Panc1 (cell line): ENCODE data around the gene CDK19. TPM values are rescaled to one million over a fixed set of nuclear protein-coding genes. Genes with fewer than 3 reads are reported as not detected.

Experiments used
- ATAC-seq: fragments of 200-7000 bp; cut with Tn5 transposase; 2 replicates; pipeline ENCODE4 v1.9.1; 2020; ENCODE audit warnings: mild to moderate bottlenecking, moderate library complexity
- BruUV-seq: library from RNA; stranded (reverse); fragments of 400-500 nt; replicated peaks from 2 replicates; lab custom pipeline; 2021; lab: Mats Ljungman, UMichigan
- CTCF ChIA-PET: fragments of 300-600 bp; sonication (Branson Sonifier 250); formaldehyde crosslinking; loops from one replicate; lab custom pipeline; 2022; ENCODE audit warnings: antibody characterized with exemption; lab: Charles Lee
- POLR2A ChIA-PET: fragments of 300-600 bp; sonication (Branson Sonifier 250); formaldehyde crosslinking; loops from one replicate; lab custom pipeline; 2022; ENCODE audit warnings: antibody characterized with exemption; lab: Charles Lee
- DNase-seq: peaks from one replicate; pipeline ENCODE4 v3.0.0-alpha.2; 2010; ENCODE audit warnings: low read depth, low spot score
- H3K27ac ChIP-seq: 2 replicates; pipeline ENCODE4 v1.5.1; 2011; ENCODE audit warnings: mild to moderate bottlenecking, low read length, inconsistent platforms
- H3K27me3 ChIP-seq: fragments of 200-500 bp; sonication (Bioruptor generic); 2 replicates; pipeline ENCODE4 v1.6.0; 2014; ENCODE audit warnings: low read length, inconsistent platforms; ENCODE audit not compliant: control insufficient read depth, insufficient read depth
- H3K36me3 ChIP-seq: fragments of 200-500 bp; sonication (Bioruptor generic); 2 replicates; pipeline ENCODE4 v1.5.1; 2014; ENCODE audit warnings: inconsistent platforms, mild to moderate bottlenecking, low read length, moderate library complexity; ENCODE audit not compliant: control insufficient read depth, insufficient read depth
- H3K4me1 ChIP-seq: 2 replicates; pipeline ENCODE4 v1.5.1; 2011; ENCODE audit warnings: inconsistent platforms, mild to moderate bottlenecking, low read length, moderate library complexity; ENCODE audit not compliant: control insufficient read depth, insufficient read depth
- H3K4me3 ChIP-seq, 2 experiments: 2 replicates each; pipeline ENCODE4 v1.5.1; 2011 to 2012; ENCODE audit warnings: low read depth in 2 of 2, low read length in 2 of 2, mild to moderate bottlenecking in 2 of 2, inconsistent platforms in 1 of 2, moderate library complexity in 1 of 2
- H3K9me3 ChIP-seq: fragments of 200-500 bp; sonication (Bioruptor generic); 2 replicates; pipeline ENCODE4 v1.5.1; 2014; ENCODE audit warnings: low read depth, mild to moderate bottlenecking, inconsistent platforms, low read length, moderate library complexity; ENCODE audit not compliant: control insufficient read depth, insufficient read depth
- CTCF ChIP-seq: fragments of 450-650 bp; IDR thresholded peaks from 2 replicates; pipeline ENCODE4 v1.5.1; 2017; ENCODE audit warnings: mild to moderate bottlenecking
- POLR2AphosphoS5 ChIP-seq: IDR thresholded peaks from 2 replicates; pipeline ENCODE4 v1.6.1; 2012; ENCODE audit warnings: mild to moderate bottlenecking, low read depth, low read length, moderate library complexity
- SIN3A ChIP-seq: IDR thresholded peaks from 2 replicates; pipeline ENCODE4 v1.6.1; 2012; ENCODE audit warnings: low read depth, mild to moderate bottlenecking, low read length, moderate library complexity, borderline replicate concordance; ENCODE audit not compliant: insufficient read depth
- TCF7L2 ChIP-seq: IDR thresholded peaks from 2 replicates; pipeline ENCODE4 v1.6.1; 2011; ENCODE audit warnings: mild to moderate bottlenecking, low read depth, low read length, inconsistent platforms
- in situ Hi-C: cut with HindIII; loops from 2 replicates; pipeline ENCODE4 v1.10.0; 2016; ENCODE audit warnings: low sequenced_read_pairs, low pct_unique_long_range_greater_than_20kb
- intact Hi-C: fragments of 100-400 bp; cut with micrococcal nuclease; formaldehyde crosslinking; loops from one replicate; pipeline ENCODE4 v1.10.0; 2022; ENCODE audit not compliant: unreplicated experiment
- total RNA-seq: library from RNA; stranded (reverse); gene quantifications from one replicate; pipeline ENCODE4 v1.2.1, GENCODE V29; 2021; ENCODE audit not compliant: unreplicated experiment
- TF ChIP-seq, protein P1 (sequence below), 2 experiments: IDR thresholded peaks; 2 replicates each; pipeline ENCODE4 v1.6.1; 2011 to 2012; ENCODE audit warnings: low read depth in 2 of 2, control low read depth in 1 of 2, low read length in 1 of 2, mild to moderate bottlenecking in 1 of 2, moderate library complexity in 1 of 2; ENCODE audit not compliant: insufficient read depth in 1 of 2

Gene CDK19
- total RNA-seq, 1 experiment from 2014 or later: 48.4 TPM

GRCh38 chr6:110620065-110620464 lies 195.2 kb downstream of the CDK19 start:
- H3K36me3 ChIP-seq: no peaks in the 10 kb centered on the region
- intact Hi-C loops: no loop called here
- H3K4me1 ChIP-seq: peaks cover 21% of the 10 kb centered on the region
- no peak for ATAC-seq
- peak overlapping the region; percentile 25; the same call in 1 of the 2 replicates for H3K27ac ChIP-seq
- no peak overlapping the region for H3K4me3 ChIP-seq
- TF ChIP-seq SIN3A: no peak
- in situ Hi-C loops: no loop called here
- ChIA-PET CTCF (no interaction called here), POLR2A (no interaction called here)
- no TSS peak for BruUV-seq
- no peaks in the 10 kb centered on the region for H3K27me3 ChIP-seq
- no peak for DNase-seq
- H3K9me3 ChIP-seq: no peaks in the 10 kb centered on the region

DNA sequence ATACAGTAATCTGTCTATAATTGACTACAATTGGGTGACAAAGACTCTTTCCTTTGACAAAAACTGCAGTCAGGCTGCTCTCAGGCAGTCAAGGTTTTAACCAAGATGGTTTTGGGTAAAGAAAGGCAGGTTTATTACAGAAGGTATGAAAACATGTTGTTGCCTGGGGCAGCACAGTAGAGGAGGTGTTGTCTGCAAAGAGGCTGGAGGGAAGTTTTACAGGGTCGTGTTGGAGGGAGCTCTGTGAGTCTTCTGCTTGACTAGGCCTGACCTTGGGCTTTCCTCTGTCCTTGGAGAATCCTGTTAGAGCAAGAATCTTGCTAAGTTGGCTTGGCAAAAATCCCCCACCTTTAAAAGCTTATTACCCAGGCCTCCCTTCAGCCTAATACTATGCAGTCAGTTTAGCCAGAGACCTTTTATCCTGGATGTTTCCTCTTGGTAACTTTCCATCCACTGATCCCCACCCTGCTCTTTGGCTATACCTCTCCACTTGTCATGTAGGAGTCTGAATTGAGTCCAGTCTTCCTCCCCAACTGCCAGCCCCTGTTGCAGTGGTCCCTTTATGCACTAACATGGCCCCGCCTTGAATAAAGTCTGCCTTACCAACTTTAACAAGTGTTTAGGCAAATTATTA lies 195.9 kb downstream of the CDK19 start:
- in situ Hi-C loops: no loop called here
- H3K9me3 ChIP-seq: no peaks in the 10 kb centered on the region
- no peaks in the 10 kb centered on the region for H3K36me3 ChIP-seq
- ChIA-PET CTCF (no interaction called here), POLR2A (no interaction called here)
- intact Hi-C loops: no loop called here
- TSS peak; percentile 31 for BruUV-seq
- H3K4me1 ChIP-seq: peaks cover 21% of the 10 kb centered on the region
- no peak for TF ChIP-seq SIN3A
- no peak for TF ChIP-seq CTCF
- no peak for TF ChIP-seq TCF7L2
- TF ChIP-seq, protein P1, sequence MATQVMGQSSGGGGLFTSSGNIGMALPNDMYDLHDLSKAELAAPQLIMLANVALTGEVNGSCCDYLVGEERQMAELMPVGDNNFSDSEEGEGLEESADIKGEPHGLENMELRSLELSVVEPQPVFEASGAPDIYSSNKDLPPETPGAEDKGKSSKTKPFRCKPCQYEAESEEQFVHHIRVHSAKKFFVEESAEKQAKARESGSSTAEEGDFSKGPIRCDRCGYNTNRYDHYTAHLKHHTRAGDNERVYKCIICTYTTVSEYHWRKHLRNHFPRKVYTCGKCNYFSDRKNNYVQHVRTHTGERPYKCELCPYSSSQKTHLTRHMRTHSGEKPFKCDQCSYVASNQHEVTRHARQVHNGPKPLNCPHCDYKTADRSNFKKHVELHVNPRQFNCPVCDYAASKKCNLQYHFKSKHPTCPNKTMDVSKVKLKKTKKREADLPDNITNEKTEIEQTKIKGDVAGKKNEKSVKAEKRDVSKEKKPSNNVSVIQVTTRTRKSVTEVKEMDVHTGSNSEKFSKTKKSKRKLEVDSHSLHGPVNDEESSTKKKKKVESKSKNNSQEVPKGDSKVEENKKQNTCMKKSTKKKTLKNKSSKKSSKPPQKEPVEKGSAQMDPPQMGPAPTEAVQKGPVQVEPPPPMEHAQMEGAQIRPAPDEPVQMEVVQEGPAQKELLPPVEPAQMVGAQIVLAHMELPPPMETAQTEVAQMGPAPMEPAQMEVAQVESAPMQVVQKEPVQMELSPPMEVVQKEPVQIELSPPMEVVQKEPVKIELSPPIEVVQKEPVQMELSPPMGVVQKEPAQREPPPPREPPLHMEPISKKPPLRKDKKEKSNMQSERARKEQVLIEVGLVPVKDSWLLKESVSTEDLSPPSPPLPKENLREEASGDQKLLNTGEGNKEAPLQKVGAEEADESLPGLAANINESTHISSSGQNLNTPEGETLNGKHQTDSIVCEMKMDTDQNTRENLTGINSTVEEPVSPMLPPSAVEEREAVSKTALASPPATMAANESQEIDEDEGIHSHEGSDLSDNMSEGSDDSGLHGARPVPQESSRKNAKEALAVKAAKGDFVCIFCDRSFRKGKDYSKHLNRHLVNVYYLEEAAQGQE (IDR thresholded peaks at IDR 0.05; ENCODE audit: insufficient read depth in 1 of 2, low read depth in 2 of 2, low read length in 1 of 2): no peak
- TF ChIP-seq POLR2AphosphoS5: no peak
- ATAC-seq (peak; percentile 72), DNase-seq (no peak)
- no peak overlapping the region for H3K4me3 ChIP-seq
- H3K27ac ChIP-seq: peak overlapping the region; percentile 25; the same call in 1 of the 2 replicates
- H3K27me3 ChIP-seq: no peaks in the 10 kb centered on the region

DNA sequence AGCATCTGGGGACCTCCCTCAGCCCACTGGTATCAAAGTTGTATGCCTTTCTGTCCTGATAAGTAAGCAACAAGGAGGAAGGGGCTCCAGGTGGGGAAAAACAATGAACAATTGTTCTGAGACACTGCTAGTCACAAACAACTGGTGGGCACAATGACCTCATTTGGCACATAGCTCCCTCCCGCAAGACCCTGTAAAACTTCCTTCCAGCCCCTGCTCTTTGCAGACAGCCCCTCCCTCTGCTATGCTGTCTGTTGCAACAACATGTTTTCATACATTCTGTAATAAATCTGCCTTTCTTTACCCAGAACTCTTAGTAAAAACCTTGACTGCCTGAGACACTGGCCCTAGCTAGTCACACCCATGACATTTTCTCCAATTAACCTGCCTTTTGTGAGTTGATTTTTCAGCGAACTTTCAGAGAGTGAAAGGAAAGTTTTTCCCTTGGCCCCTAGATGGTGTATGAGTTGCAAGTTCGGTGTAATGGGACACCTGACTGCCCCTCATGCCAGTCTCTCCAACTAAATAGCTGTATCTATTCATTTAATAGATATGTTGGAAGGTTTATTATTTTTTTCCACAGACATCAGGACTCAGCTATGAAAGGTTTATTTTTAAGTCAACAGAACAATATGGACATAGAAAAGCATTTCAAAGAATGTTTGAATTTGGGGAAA lies 196.5 kb downstream of the CDK19 start:
- intact Hi-C loops (no loop called here), in situ Hi-C loops (no loop called here)
- Histone ChIP-seq H3K4me1 (peaks cover 21% of the 10 kb centered on the region), H3K27me3 (no peaks in the 10 kb centered on the region), H3K36me3 (no peaks in the 10 kb centered on the region), H3K9me3 (no peaks in the 10 kb centered on the region), H3K4me3 (no peak overlapping the region), H3K27ac (peak overlapping the region; percentile 25; the same call in 1 of the 2 replicates)
- BruUV-seq: no TSS peak
- ChIA-PET POLR2A (no interaction called here), CTCF (no interaction called here)
- peak; percentile 71 for TF ChIP-seq CTCF
- TF ChIP-seq POLR2AphosphoS5: no peak
- peak; percentile 4 for DNase-seq
- peak; percentile 82 for ATAC-seq
